ENCODE measurements around the gene AP2A1.

DNA sequence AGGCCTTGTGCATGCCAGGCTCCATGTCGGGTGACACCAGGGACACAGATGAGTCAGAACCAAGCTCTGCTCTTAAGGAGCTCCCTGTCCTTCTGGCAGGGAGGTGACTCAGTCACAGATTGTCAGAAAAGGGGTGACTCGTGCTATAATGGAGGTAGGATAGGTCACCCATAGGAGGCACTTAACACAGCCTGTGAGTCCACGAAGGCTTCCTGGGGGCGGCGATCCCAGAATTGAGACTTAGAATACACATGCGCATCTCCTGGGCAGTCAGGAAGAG lies 26.7 kb downstream of the AP2A1 start:
- TF ChIP-seq POLR2AphosphoS5 (IDR thresholded peaks at IDR 0.05; ENCODE audit: borderline replicate concordance, low read depth, low read length) (no peak), EZH2 (IDR thresholded peaks at IDR 0.05) (no peak)
